K562 (cell line): Measurements from ENCODE around the gene RAB26. TPM values are rescaled to one million over a fixed set of nuclear protein-coding genes. Genes with fewer than 3 reads are reported as not detected.
"Not testable (repeated sequence)": the region's sequence is repeated elsewhere in the genome, so short reads cannot be mapped to it uniquely, and the experiment has no call there.

Experiments
- ATAC-seq: fragments of 200-7000 bp; cut with Tn5 transposase; 3 replicates; pipeline ENCODE4 v1.9.1; 2020; ENCODE audit warnings: moderate library complexity
- BruUV-seq: library from RNA; stranded (reverse); fragments of 400-500 nt; replicated peaks from 2 replicates; lab custom pipeline; 2021; lab: Mats Ljungman, UMichigan
- CTCF ChIA-PET: fragments of 300-600 bp; formaldehyde crosslinking; extraction: SDS; loops from one replicate; lab custom pipeline; 2021; ENCODE audit warnings: low intra/inter-chr PET ratio; lab: Yijun Ruan, JAX
- POLR2A ChIA-PET: fragments of 300-600, 350-650 bp; sonication (Branson Sonifier 250); formaldehyde crosslinking; extraction: SDS; loops from one replicate; lab custom pipeline; 2021; ENCODE audit warnings: antibody characterized with exemption, inconsistent platforms; lab: Yijun Ruan, JAX
- DNase-seq, 4 experiments: peaks; one replicate each; pipeline versions ENCODE4 v3.0.0 to v3.0.0-alpha.2; 2011 to 2018; ENCODE audit warnings: low spot score in 3 of 4, mixed read lengths in 3 of 4; ENCODE audit errors: extremely low read depth in 1 of 4
- FAIRE-seq: peaks from 2 replicates; lab custom pipeline; 2011; peaks lifted over from hg19 to GRCh38; lab: Jason Lieb, UNC
- H2AFZ ChIP-seq: 2 replicates; pipeline ENCODE4 v1.6.0; 2011; ENCODE audit warnings: low read depth, low read length, control low read depth, inconsistent platforms
- H3K27ac ChIP-seq: fragments of 200-600 bp; 3 replicates; pipeline ENCODE4 v1.8.0; 2011; ENCODE audit warnings: low read depth, mild to moderate bottlenecking, control low read depth, inconsistent platforms, low read length, moderate library complexity, mixed read lengths; ENCODE audit errors: extremely low read depth
- H3K27me3 ChIP-seq, 2 experiments: fragments of 300-600 bp in 1 of 2; 2 replicates in 1 of 2; 3 replicates in 1 of 2; pipeline versions ENCODE4 v1.6.0 to v1.8.0; 2011; ENCODE audit warnings: inconsistent platforms in 2 of 2, low read length in 2 of 2, mild to moderate bottlenecking in 1 of 2, mixed read lengths in 1 of 2, moderate library complexity in 1 of 2; ENCODE audit not compliant: control insufficient read depth in 2 of 2, insufficient read depth in 2 of 2
- H3K36me3 ChIP-seq: fragments of 300-600 bp; 3 replicates; pipeline ENCODE4 v1.8.0; 2011; ENCODE audit warnings: mild to moderate bottlenecking, low read length, inconsistent platforms; ENCODE audit not compliant: control insufficient read depth, insufficient read depth
- H3K4me1 ChIP-seq, 2 experiments: fragments of 200-600 bp in 1 of 2; replicated peaks in 1 of 2; 2 replicates in 1 of 2; 3 replicates in 1 of 2; pipeline versions ENCODE4 v1.5.1 to v1.8.0; 2011; ENCODE audit warnings: inconsistent platforms in 2 of 2, low read length in 2 of 2, mild to moderate bottlenecking in 1 of 2, mixed read lengths in 1 of 2, moderate library complexity in 1 of 2; ENCODE audit not compliant: control insufficient read depth in 2 of 2, insufficient read depth in 2 of 2
- H3K4me2 ChIP-seq: 2 replicates; pipeline ENCODE4 v1.6.1; 2011; ENCODE audit warnings: low read length, control low read depth, inconsistent platforms, mixed read lengths; ENCODE audit not compliant: insufficient read depth
- H3K4me3 ChIP-seq: fragments of 200-600 bp; sonication (generic), shearing (Covaris generic); 2 replicates; pipeline ENCODE4 v1.5.1; 2016; ENCODE audit warnings: control low read depth, inconsistent platforms
- H3K79me2 ChIP-seq: fragments of 200-600 bp; 3 replicates; pipeline ENCODE4 v1.8.0; 2011; ENCODE audit warnings: low read length, inconsistent platforms; ENCODE audit not compliant: control insufficient read depth, insufficient read depth
- H3K9ac ChIP-seq, 2 experiments: 2 replicates each; pipeline versions ENCODE4 v1.6.0 to v1.6.1; 2011; ENCODE audit warnings: low read depth in 2 of 2, low read length in 2 of 2, control low read depth in 1 of 2, inconsistent platforms in 1 of 2, mild to moderate bottlenecking in 1 of 2, mixed read lengths in 1 of 2; ENCODE audit not compliant: insufficient read depth in 1 of 2
- H3K9me1 ChIP-seq: one replicate; pipeline ENCODE4 v1.6.0; 2011; ENCODE audit warnings: inconsistent platforms, mild to moderate bottlenecking, low read length, moderate library complexity; ENCODE audit not compliant: control insufficient read depth, insufficient read depth
- H3K9me3 ChIP-seq: replicated peaks from 2 replicates; pipeline ENCODE4 v1.5.1; 2011; ENCODE audit warnings: low read depth, low read length, inconsistent platforms; ENCODE audit not compliant: control insufficient read depth, insufficient read depth
- H4K20me1 ChIP-seq: replicated peaks from 2 replicates; pipeline ENCODE4 v1.6.1; 2011; ENCODE audit warnings: low read length, inconsistent platforms, mixed read lengths; ENCODE audit not compliant: control insufficient read depth, insufficient read depth
- RAD21 ChIP-seq, 2 experiments: fragments of 250-450 bp in 1 of 2; fragments of 450-650 bp in 1 of 2; sonication (Bioruptor Pico) in 1 of 2; formaldehyde crosslinking in 1 of 2; IDR thresholded peaks in 1 of 2; conservative IDR thresholded peaks in 1 of 2; 2 replicates each; pipeline versions ENCODE4 v1.4.0 to v1.8.0; 2020 to 2022; ENCODE audit warnings: mild to moderate bottlenecking in 2 of 2, moderate library complexity in 1 of 2
- REST ChIP-seq, 2 experiments: fragments of 450-650 bp; formaldehyde crosslinking in 1 of 2; IDR thresholded peaks; 2 replicates each; pipeline versions ENCODE4 v1.4.0 to v1.6.1; 2014 to 2020; ENCODE audit warnings: mild to moderate bottlenecking in 2 of 2, borderline replicate concordance in 1 of 2, low read depth in 1 of 2
- SMC3 ChIP-seq: conservative IDR thresholded peaks from 2 replicates; pipeline ENCODE4 v1.6.1; 2011; ENCODE audit warnings: low read depth, low read length, improper control_type of control experiment; ENCODE audit not compliant: insufficient read depth
- WGBS: fragments of 100-300 bp; shearing (Covaris generic); methylation state at CpG from one replicate; pipeline ENCODE4 v1.1.6; 2016; ENCODE audit warnings: low coverage, mixed read lengths; ENCODE audit not compliant: insufficient coverage; ENCODE audit errors: missing lambda C conversion rate; 5-methylcytosine and 5-hydroxymethylcytosine counted together
- in situ Hi-C: fragments of 300-500 bp; cut with MboI; formaldehyde crosslinking; loops from 4 replicates; pipeline ENCODE4 v1.15.0; 2018; ENCODE audit warnings: inconsistent platforms, mixed read lengths
- intact Hi-C: fragments of 100-400 bp; cut with micrococcal nuclease; formaldehyde crosslinking; loops from 2 replicates; pipeline ENCODE4 v1.14.2; 2022
- polyA plus RNA-seq, 8 experiments: library from polyadenylated mRNA; depleted of rRNA in 4 of 8; stranded (reverse) in 5 of 8; unstranded in 3 of 8; fragments of >200 nt; fragmentation: Nextera tagmentation in 2 of 8; fragmentation: Illumina TruSeq in 1 of 8; extraction: Ambion mirVana in 2 of 8; extraction: Trizol in 1 of 8; gene quantifications; 2 replicates each; pipeline versions ENCODE4 v1.2.1 to v1.2.3, GENCODE V29; 2011 to 2014; ENCODE audit warnings: inconsistent platforms in 1 of 8, missing spikeins in 1 of 8
- total RNA-seq, 7 experiments: library from RNA; depleted of rRNA in 6 of 7; stranded (reverse); fragments of >200 nt in 6 of 7; fragmentation: Illumina TruSeq in 2 of 7; extraction: Trizol in 2 of 7; gene quantifications; 2 replicates each; pipeline versions ENCODE4 v1.2.1 to v1.2.3, GENCODE V29; 2011 to 2021; ENCODE audit warnings: low replicate concordance in 1 of 7

The RAB26 gene
- total and polyA plus RNA-seq, 9 of the 15 experiments (the other 6 are each of a cell fraction or from before 2014, with no cell fraction given): 0.25 to 6.1 (median 2.1) TPM

GRCh38 chr16:2117960-2118722 is 30.3 kb upstream of the RAB26 start:
- H3K4me3 ChIP-seq, ATAC-seq, in situ Hi-C loops, H3K9me3 ChIP-seq, H2AFZ ChIP-seq, H3K79me2 ChIP-seq, H3K27ac ChIP-seq, H3K4me2 ChIP-seq, H3K36me3 ChIP-seq, H3K9me1 ChIP-seq, intact Hi-C loops, POLR2A ChIA-PET, H4K20me1 ChIP-seq, FAIRE-seq, H3K9ac ChIP-seq, CTCF ChIA-PET, BruUV-seq, DNase-seq, H3K27me3 ChIP-seq: not testable (repeated sequence)
- H3K4me1 ChIP-seq: peaks cover 0 to 30% of the 10 kb centered on the region in 2 experiments; a peak in 2 of 5 replicates
- whole genome bisulfite sequencing: 86% methylated on average over 8 of the region's 35 CpGs

- ChIA-PET POLR2A (interaction anchor here (0.9 to 1.0 kb wide), 2 partner anchors 30 to 34 kb away, joined by 3 to 4 read pairs; partner anchors contain the start of gene TRAF7), CTCF (interaction anchor here (1.2 kb wide), 1 partner anchor 32 kb away, joined by 6 read pairs; no protein-coding TSS in a partner anchor)
- H3K4me3 ChIP-seq; H3K9me1 ChIP-seq; BruUV-seq; H3K27ac ChIP-seq; H4K20me1 ChIP-seq; H3K9me3 ChIP-seq; H3K9ac ChIP-seq; in situ Hi-C loops; H2AFZ ChIP-seq; intact Hi-C loops; H3K4me2 ChIP-seq; H3K79me2 ChIP-seq; H3K36me3 ChIP-seq; H3K27me3 ChIP-seq; TF ChIP-seq REST (CRISPR knock-in tag; IDR thresholded peaks at IDR 0.05; ENCODE audit: low read depth): not testable (repeated sequence)
- ATAC-seq (peak; percentile 84), DNase-seq (peak in 1 of 4 experiments; percentile 52), FAIRE-seq (peak; percentile 84)
- 9% methylated on average over 5 of the region's 9 CpGs for WGBS
- peaks cover 0 to 44% of the 10 kb centered on the region in 2 experiments; a peak in 2 of 5 replicates for H3K4me1 ChIP-seq
- TF ChIP-seq RAD21 (CRISPR knock-in tag; conservative IDR thresholded peaks at IDR 0.05 in 1 of 2, IDR thresholded peaks at IDR 0.05 in 1 of 2): peak; percentile 18 to 47; a peak in 2 of 4 replicates
- TF ChIP-seq REST (IDR thresholded peaks at IDR 0.05; ENCODE audit: borderline replicate concordance): peak; percentile 40; the same call in 1 of the 2 replicates
- TF ChIP-seq SMC3: 0 out of 2 replicates have a peak, but pooled peaks have one; percentile 16
These were observed 27.1 kb upstream of the RAB26 start for GRCh38 chr16:2121325-2121724.
